Gastrocnemius medialis (tissue), 4 donors: Measurements from ENCODE around the gene EHD1. TPM values are rescaled to one million over a fixed set of nuclear protein-coding genes. Genes with fewer than 3 reads are reported as not detected.

Experiments
- ATAC-seq, 2 donors: fragments of 150-250 bp; one replicate each; pipeline ENCODE4 v1.9.1; 2016
- DNase-seq, 2 donors: peaks; one replicate each; pipeline ENCODE4 v3.0.0-alpha.2; 2019
- H3K27ac ChIP-seq, 4 donors: fragments of 200-600 bp; sonication (generic); 1 replicate in 1 of 4; 2 replicates in 3 of 4; pipeline ENCODE4 v1.5.1; 2016 to 2018; ENCODE audit warnings: mild to moderate bottlenecking in 2 of 4, moderate library complexity in 1 of 4
- H3K27me3 ChIP-seq, 3 donors: fragments of 200-600 bp; sonication (generic) in 2 of 3; 1 replicate in 1 of 3; 2 replicates in 2 of 3; pipeline versions ENCODE4 v1.5.1 to v1.6.0; 2016 to 2019; ENCODE audit warnings: mild to moderate bottlenecking in 1 of 3, moderate library complexity in 1 of 3
- H3K36me3 ChIP-seq, 2 donors: fragments of 200-600 bp; sonication (generic) in 1 of 2; one replicate each; pipeline ENCODE4 v1.5.1; 2017 to 2018
- H3K4me1 ChIP-seq, 2 donors: fragments of 200-600 bp; sonication (generic) in 1 of 2; one replicate each; pipeline ENCODE4 v1.5.1; 2016 to 2017; ENCODE audit warnings: mild to moderate bottlenecking in 2 of 2
- H3K4me3 ChIP-seq, 4 donors: fragments of 200-600 bp; sonication (generic) in 3 of 4; 1 replicate in 1 of 4; 2 replicates in 3 of 4; pipeline ENCODE4 v1.5.1; 2016 to 2019; ENCODE audit warnings: mild to moderate bottlenecking in 2 of 4
- H3K9me3 ChIP-seq, 3 donors: fragments of 200-600 bp; sonication (generic) in 2 of 3; 1 replicate in 1 of 3; 2 replicates in 2 of 3; pipeline ENCODE4 v1.5.1; 2016 to 2019
- CTCF ChIP-seq, 5 experiments: fragments of 450-650 bp in 3 of 5; fragments of 200-600 bp in 2 of 5; sonication (generic) in 2 of 5; IDR thresholded peaks in 4 of 5; conservative IDR thresholded peaks in 1 of 5; 1 replicate in 4 of 5; 2 replicates in 1 of 5; pipeline ENCODE4 v1.5.1; 2016 to 2019; ENCODE audit warnings: antibody characterized with exemption in 5 of 5, mild to moderate bottlenecking in 3 of 5, moderate library complexity in 3 of 5
- POLR2A ChIP-seq, 2 donors: fragments of 450-650 bp; IDR thresholded peaks; one replicate each; pipeline ENCODE4 v1.6.1; 2017; ENCODE audit warnings: antibody characterized with exemption in 2 of 2, mild to moderate bottlenecking in 2 of 2, moderate library complexity in 2 of 2
- in situ Hi-C, 4 donors: fragments of 200-750 bp; cut with MboI; loops; one replicate each; pipeline versions ENCODE4 v1.15.0 to v1.8.0; 2017; ENCODE audit warnings: low sequenced_read_pairs in 4 of 4
- intact Hi-C: fragments of 100-400 bp; cut with DNase I; formaldehyde crosslinking; loops from one replicate; pipeline ENCODE4 v1.15.1; 2023; ENCODE audit warnings: low total_unique reads
- total RNA-seq, 4 donors: library from RNA; depleted of rRNA; stranded (reverse); fragments of >200 nt; gene quantifications; one replicate each; pipeline versions ENCODE4 v1.1.0 to v1.2.3, GENCODE V29; 2016

Gene EHD1
- total RNA-seq, 4 donors from 2014 or later: 24.8 to 46.2 (median 31.3) TPM

DNA sequence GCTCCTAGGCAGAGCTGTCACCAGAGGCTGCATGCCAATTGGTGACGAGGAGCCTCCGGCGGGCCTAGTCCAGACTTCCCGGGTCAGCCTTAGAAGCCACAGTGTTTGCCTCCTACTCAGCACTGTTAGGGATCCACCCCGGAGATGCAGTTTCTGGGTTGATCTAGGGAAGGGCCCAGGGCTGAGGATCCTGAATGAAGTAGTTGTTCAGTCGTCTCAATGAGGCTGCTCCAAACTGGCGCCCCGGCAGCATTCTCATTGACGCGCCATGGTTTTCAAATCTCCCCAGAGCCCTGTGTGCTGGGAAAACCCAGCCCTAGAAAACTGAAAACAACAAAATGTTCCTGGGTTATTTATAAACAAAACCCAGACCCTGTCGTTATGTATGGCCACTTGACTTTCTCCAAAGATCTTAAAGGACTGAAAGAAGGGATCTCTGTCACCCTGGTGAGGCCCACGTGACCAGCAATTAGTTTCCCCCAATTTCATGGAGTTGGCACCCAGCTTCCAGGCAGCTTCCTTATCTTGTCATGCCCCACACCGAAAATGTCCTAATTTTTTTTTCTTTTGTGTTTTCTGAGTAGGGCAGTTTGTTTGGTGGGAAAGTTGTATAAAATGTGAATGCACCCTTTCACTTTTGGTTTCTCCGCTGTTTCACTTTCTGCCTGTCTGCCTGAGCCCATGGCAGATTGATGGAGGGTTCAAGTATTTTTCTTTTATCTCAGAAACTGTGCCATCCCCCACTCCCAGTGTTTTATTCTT lies 2.0 kb upstream of the EHD1 start:
- Histone ChIP-seq H3K4me3 (peak overlapping the region in 1 of 4 donors; percentile 6), H3K27ac (peak overlapping the region; percentile 94 to 95 (median 94))
- ATAC-seq: no peak

DNA sequence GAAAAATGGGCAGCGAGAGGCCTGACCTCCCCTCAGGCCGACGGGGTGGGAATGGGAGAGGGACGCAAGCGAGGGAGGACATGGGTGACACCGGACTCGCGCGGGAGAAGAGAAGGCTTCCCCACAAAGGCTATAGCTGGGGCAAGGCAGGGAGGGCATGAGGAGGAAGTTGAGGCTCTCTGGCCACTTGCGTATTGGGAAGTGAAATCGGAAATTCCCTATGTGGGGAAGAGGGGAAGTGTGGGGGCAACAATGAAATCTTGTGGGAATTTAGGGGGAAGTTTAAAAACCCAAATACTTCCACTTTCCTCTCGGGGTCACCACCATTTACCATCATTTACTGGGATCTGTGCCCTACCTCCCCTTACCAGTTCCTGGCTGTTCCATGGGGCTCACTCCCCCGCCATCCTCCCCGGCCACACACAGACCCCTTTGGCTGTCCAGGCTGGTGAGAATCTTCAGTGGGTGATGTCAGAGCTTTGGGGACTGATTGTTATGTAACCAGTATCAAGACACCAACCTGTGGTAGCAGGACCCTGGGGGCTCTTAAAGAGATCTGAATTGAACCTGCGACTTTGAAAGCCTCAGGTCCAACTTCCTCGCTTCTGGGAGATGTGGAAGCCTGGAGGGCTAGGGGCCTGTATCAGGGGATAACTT lies 951 bp upstream of the EHD1 start:
- Histone ChIP-seq H3K27me3 (no peaks in the 10 kb centered on the region), H3K4me3 (peak overlapping the region; percentile 71 to 82 (median 78)), H3K27ac (peak overlapping the region; percentile 94 to 95 (median 94)), H3K9me3 (no peaks in the 10 kb centered on the region), H3K36me3 (no peaks in the 10 kb centered on the region), H3K4me1 (peaks cover 54 to 59% of the 10 kb centered on the region in 2 donors)
- DNase-seq (no peak), ATAC-seq (peak in 1 of 2 donors; percentile 0)
- no peak for TF ChIP-seq POLR2A (IDR thresholded peaks at IDR 0.05)
- no peak for TF ChIP-seq CTCF (IDR thresholded peaks at IDR 0.05 in 4 of 5, conservative IDR thresholded peaks at IDR 0.05 in 1 of 5)
- intact Hi-C loops (loop anchor here (10.0 kb wide), 1 partner anchor 635 kb away; the partner anchor contains the start of genes FKBP2 and PPP1R14B), in situ Hi-C loops (no loop called here)

More for the DNA sequence above, 2.0 kb upstream of the EHD1 start:
- Histone ChIP-seq H3K4me1 (peaks cover 45 to 48% of the 10 kb centered on the region in 2 donors), H3K27me3 (no peaks in the 10 kb centered on the region), H3K36me3 (no peaks in the 10 kb centered on the region), H3K9me3 (no peaks in the 10 kb centered on the region)
- intact Hi-C loops (no loop called here), in situ Hi-C loops (no loop called here)
- no peak for DNase-seq
- no peak for TF ChIP-seq CTCF (IDR thresholded peaks at IDR 0.05 in 4 of 5, conservative IDR thresholded peaks at IDR 0.05 in 1 of 5)
- no peak for TF ChIP-seq POLR2A (IDR thresholded peaks at IDR 0.05)

DNA sequence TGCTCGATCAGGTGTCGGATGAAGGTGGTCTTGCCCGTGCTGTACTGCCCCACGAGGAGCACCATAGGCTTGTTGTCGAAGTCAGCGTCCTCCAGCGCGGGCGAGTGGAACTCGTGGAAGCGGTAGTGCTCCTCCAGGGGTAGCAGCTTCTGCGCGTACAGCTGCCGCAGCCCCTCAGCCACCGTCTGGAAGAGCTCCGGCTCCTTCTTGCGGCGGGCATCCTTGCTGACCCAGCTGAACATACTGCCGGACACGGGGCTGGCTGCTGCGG lies 263 bp downstream of the EHD1 start:
- ATAC-seq (peak; percentile 24 to 40), DNase-seq (no peak)
- peaks cover 0 to 4% of the 10 kb centered on the region in 2 donors for H3K36me3 ChIP-seq
- no peaks in the 10 kb centered on the region for H3K9me3 ChIP-seq
- intact Hi-C loops: loop anchor here (1.0 to 10.0 kb wide), 4 partner anchors 14 to 633 kb away; partner anchors contain the start of genes ATG2A, FKBP2 and PPP1R14B
- H3K4me3 ChIP-seq: peak overlapping the region; percentile 71 to 77 (median 74)
- H3K27ac ChIP-seq: peak overlapping the region; percentile 93 to 94 (median 94)
- no peaks in the 10 kb centered on the region for H3K27me3 ChIP-seq
- TF ChIP-seq CTCF (IDR thresholded peaks at IDR 0.05 in 4 of 5, conservative IDR thresholded peaks at IDR 0.05 in 1 of 5) (no peak), POLR2A (IDR thresholded peaks at IDR 0.05) (no peak)
- in situ Hi-C loops: no loop called here
- H3K4me1 ChIP-seq: peaks cover 61% of the 10 kb centered on the region in 2 donors

DNA sequence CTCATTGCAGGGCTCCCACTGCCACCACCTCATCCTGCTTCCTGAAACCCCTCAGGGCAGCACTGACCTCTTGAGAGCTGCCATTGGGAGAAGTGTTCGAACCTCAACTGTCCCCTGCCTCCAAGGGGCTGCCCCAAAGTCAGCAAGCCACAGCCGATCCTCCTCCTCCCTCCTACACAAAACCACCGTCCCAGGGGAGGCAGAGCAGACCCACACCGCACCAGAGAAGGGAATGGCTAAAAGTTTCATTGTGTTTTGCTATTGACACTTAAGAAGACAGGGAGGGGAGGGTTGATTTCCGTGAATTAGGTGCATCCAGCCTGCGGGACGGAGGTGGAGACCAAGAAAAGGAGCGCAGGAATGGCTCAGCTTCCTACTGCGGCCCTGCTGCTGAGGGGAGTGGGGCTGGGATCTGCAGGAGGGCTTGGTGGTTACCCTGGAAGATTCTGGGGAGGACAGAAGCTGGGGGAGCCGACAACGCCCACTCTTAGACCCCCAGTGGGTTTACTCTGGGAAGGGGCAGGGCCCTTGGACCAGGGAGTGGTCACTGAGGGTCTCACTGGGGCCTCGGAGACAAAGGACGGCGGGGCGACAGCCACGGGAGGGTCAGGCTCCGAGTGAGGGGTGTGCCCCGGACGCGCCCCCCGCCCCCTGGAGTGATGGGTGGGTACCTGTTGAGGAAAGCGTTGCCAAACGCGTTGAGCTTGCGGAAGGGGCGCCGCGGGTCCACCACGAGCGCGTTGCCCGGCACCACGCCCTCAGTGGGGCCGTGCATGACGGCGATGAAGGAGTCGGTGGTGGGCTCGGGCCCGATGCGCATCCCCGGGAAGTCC lies 815 bp downstream of the EHD1 start:
- H3K4me3 ChIP-seq: peak overlapping the region; percentile 71 to 77 (median 74)
- peak in 1 of 2 donors; percentile 3 for ATAC-seq
- TF ChIP-seq POLR2A (IDR thresholded peaks at IDR 0.05): no peak
- no peak for TF ChIP-seq CTCF (IDR thresholded peaks at IDR 0.05 in 4 of 5, conservative IDR thresholded peaks at IDR 0.05 in 1 of 5)
- H3K27me3 ChIP-seq: no peaks in the 10 kb centered on the region
- H3K36me3 ChIP-seq: peaks cover 0 to 9% of the 10 kb centered on the region in 2 donors
- in situ Hi-C loops: no loop called here
- H3K4me1 ChIP-seq: peaks cover 62 to 66% of the 10 kb centered on the region in 2 donors
- peak overlapping the region; percentile 93 to 94 (median 94) for H3K27ac ChIP-seq
- intact Hi-C loops: loop anchor here (1.0 to 10.0 kb wide), 4 partner anchors 13 to 633 kb away; partner anchors contain the start of genes ATG2A, FKBP2 and PPP1R14B
- DNase-seq: no peak
- H3K9me3 ChIP-seq: no peaks in the 10 kb centered on the region
